Stimulated activated CD8-positive, alpha-beta memory T cell treated with anti-CD3 and anti-CD28 coated beads, Interleukin-7, amount 100 ng/mL, for 24 hours (primary cell): ENCODE results near the gene TTLL11.

ENCODE experiments used
- DNase-seq: peaks from one replicate; pipeline ENCODE4 v3.0.0-alpha.2; 2020; ENCODE audit warnings: low read depth

Gene TTLL11

GRCh38 chr9:122050167-122050566 is 42.9 kb downstream of the TTLL11 start:
- no peak for DNase-seq

- no peak for DNase-seq
Measured at GRCh38 chr9:122042056-122042455, 51.1 kb downstream of the TTLL11 start.

GRCh38 chr9:122040561-122041242 is 52.4 kb downstream of the TTLL11 start:
- DNase-seq = no peak

GRCh38 chr9:122039234-122039633 is 53.9 kb downstream of the TTLL11 start:
- DNase-seq = no peak

GRCh38 chr9:122036988-122037387 is 56.1 kb downstream of the TTLL11 start:
- DNase-seq = no peak

- DNase-seq = no peak
Measured at GRCh38 chr9:122036408-122036807, 56.7 kb downstream of the TTLL11 start.

GRCh38 chr9:122033775-122034373 is 59.2 kb downstream of the TTLL11 start:
- no peak for DNase-seq

- no peak for DNase-seq
Measured at GRCh38 chr9:122032346-122032745, 60.8 kb downstream of the TTLL11 start.

GRCh38 chr9:122031776-122032175 is 61.3 kb downstream of the TTLL11 start:
- DNase-seq = no peak

- no peak for DNase-seq
Measured at GRCh38 chr9:122031157-122031556, 62.0 kb downstream of the TTLL11 start.

GRCh38 chr9:122030357-122030756 is 62.8 kb downstream of the TTLL11 start:
- no peak for DNase-seq

GRCh38 chr9:122029898-122030297 is 63.2 kb downstream of the TTLL11 start:
- no peak for DNase-seq

- no peak for DNase-seq
Measured at GRCh38 chr9:122028089-122028488, 65.0 kb downstream of the TTLL11 start.

GRCh38 chr9:122020398-122020797 is 72.7 kb downstream of the TTLL11 start:
- no peak for DNase-seq

GRCh38 chr9:122016744-122017143 is 76.4 kb downstream of the TTLL11 start:
- DNase-seq = no peak

GRCh38 chr9:122016309-122016708 is 76.8 kb downstream of the TTLL11 start:
- no peak for DNase-seq

GRCh38 chr9:122015170-122015821 is 77.8 kb downstream of the TTLL11 start:
- no peak for DNase-seq

GRCh38 chr9:122011818-122012498 is 81.2 kb downstream of the TTLL11 start:
- no peak for DNase-seq

- DNase-seq = no peak
Measured at GRCh38 chr9:122008559-122008958, 84.5 kb downstream of the TTLL11 start.

GRCh38 chr9:122007837-122008236 is 85.3 kb downstream of the TTLL11 start:
- DNase-seq = no peak

- no peak for DNase-seq
Measured at GRCh38 chr9:122005597-122005996, 87.5 kb downstream of the TTLL11 start.

- DNase-seq = no peak
Measured at GRCh38 chr9:122004589-122004988, 88.5 kb downstream of the TTLL11 start.
